Measurements from ENCODE around the gene B4GALT5.

Gene B4GALT5

DNA sequence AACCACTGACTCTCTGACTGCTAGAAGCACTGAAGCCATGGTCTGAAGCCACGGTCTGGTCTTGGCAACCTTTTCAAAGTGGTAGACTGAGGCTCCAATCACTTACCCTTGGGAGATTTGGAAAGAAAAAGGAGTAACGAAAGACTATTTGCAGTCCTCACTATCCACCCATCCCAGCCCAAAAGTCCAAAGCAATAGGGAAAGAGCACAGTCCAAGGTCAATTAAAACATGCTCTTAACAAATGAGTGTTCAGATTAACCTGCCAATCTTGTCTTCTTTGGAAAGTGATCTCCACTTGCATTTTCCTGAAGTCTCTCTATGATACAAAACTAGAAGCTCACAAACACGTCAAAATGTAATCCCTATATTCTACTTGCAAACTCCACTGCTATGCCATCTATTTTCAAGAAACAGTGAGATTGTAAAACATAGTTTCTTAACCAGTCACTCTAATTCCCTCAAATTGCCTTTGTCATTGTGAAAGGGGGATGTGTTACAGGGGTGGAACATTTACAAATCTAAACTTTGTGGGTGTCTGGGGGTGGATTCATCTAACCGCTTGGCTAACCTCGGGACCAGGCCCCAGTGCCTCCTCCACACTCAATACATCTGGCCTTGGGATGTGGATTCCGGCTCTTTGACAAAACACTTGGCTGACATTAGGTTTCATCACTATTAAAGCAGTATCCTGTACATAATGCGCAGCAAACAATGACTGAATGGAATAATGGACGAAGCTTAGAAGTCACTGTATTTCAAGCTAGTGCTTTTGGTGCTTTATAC, 56.4 kb downstream of the B4GALT5 start:
- TF ChIP-seq, protein P1, sequence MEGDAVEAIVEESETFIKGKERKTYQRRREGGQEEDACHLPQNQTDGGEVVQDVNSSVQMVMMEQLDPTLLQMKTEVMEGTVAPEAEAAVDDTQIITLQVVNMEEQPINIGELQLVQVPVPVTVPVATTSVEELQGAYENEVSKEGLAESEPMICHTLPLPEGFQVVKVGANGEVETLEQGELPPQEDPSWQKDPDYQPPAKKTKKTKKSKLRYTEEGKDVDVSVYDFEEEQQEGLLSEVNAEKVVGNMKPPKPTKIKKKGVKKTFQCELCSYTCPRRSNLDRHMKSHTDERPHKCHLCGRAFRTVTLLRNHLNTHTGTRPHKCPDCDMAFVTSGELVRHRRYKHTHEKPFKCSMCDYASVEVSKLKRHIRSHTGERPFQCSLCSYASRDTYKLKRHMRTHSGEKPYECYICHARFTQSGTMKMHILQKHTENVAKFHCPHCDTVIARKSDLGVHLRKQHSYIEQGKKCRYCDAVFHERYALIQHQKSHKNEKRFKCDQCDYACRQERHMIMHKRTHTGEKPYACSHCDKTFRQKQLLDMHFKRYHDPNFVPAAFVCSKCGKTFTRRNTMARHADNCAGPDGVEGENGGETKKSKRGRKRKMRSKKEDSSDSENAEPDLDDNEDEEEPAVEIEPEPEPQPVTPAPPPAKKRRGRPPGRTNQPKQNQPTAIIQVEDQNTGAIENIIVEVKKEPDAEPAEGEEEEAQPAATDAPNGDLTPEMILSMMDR (conservative IDR thresholded peaks at IDR 0.05), result no peak
- no peak overlapping the region for H3K27ac ChIP-seq

DNA sequence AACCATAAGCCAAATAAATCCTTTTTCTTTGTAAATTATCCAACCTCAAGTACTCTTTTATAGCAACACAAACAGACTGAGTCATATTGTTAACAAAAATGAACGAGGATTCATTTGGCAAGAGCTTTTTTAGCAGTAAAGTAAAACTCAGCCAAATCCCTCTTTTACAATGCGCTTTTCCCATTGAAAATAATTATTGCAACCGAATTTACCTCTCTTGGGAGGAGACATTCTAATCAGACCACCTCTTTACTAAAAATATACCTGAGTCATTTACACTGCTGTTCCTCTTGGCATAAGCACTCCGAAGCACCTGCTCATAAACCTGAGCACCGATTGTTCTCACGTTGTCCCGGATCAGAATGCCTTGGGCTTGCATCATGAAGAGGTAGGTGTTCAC, 57.4 kb downstream of the B4GALT5 start:
- TF ChIP-seq, protein P1 (conservative IDR thresholded peaks at IDR 0.05), result no peak
- H3K27ac ChIP-seq, result no peak overlapping the region

DNA sequence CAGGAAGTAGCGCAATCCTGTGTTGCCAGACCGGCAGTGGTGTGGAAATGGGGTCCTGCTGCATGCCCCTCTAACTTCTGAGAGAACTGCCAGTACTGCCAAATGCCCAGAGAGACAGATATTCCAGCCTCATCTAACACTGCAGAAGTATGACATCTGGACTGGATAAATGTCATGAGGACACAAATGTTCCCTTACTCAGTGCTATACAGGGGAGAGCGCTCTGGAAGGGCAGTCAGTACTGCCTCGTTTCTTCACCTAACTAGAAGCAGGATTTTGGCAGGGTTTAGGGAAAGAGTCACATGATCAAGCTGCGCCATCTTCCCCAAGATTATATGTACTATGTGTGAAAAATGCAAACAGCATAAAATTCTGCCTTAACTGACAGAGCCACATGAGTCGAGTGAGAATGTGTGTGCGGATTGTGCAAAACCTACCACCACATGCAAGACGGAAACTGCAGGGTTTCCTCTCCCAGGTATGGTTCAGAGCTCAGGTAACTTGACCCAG, 59.7 kb downstream of the B4GALT5 start:
- H3K27ac ChIP-seq, result no peak overlapping the region
- TF ChIP-seq, protein P1 (conservative IDR thresholded peaks at IDR 0.05), result no peak

DNA sequence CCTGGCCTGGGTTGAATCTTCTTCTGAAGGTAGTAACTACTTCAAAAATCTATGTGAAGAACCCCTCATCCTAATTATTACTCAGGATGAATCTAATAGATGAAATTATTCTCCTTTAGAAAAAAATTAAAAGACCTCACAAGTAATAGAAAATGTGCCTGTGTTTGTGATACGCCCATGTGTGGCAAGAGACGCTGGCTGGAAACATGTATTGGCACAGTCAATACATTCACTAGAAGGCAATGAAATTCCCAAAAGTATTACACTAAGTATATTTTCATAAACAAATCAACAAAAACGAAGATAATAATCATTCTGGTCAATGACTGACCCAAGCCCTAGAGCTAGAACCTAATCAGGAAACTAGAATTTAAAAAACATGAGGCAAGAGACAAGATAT, 64.0 kb downstream of the B4GALT5 start:
- no peak overlapping the region for H3K27ac ChIP-seq
- TF ChIP-seq, protein P1 (conservative IDR thresholded peaks at IDR 0.05), result no peak

DNA sequence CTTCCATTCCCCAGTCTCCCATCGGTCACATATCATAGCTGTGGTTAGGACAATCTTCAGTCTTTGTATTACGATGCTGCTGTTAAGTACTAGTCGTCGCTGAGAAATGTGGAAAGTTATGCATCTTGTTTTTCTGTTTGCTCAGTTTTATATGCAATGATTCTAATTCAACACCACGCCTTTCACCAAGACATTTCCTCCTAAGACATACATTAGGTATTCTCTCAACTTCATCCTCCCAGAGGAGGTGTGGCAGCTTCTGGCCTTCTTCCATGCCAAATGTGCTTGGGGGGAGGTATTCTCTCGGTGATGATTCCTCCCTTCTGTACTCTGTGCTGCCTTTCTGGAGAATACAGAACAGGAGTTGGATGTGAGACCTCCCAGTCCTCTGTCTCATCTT, 66.1 kb downstream of the B4GALT5 start:
- TF ChIP-seq, protein P1 (conservative IDR thresholded peaks at IDR 0.05), result no peak
- no peak overlapping the region for H3K27ac ChIP-seq

DNA sequence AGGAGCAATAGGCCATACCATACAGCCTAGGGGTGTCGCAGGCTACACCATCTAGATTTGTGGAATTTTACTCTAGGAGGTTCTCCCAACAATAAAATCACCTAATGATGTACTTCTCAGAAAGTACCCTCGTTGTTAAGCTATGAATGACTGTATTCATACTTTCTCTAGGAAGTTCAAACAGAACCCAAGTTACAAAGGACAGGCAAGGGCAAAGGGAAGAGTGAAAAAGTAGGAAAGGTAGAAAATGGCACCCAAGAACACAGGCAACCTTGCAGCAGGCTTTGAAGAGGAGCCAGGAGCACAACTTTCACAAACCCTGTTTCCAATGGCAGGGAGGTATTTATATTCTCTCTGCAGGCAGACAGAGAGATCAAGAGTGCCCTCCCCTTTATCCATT, 67.2 kb downstream of the B4GALT5 start:
- TF ChIP-seq, protein P1 (conservative IDR thresholded peaks at IDR 0.05), result no peak
- no peak overlapping the region for H3K27ac ChIP-seq

DNA sequence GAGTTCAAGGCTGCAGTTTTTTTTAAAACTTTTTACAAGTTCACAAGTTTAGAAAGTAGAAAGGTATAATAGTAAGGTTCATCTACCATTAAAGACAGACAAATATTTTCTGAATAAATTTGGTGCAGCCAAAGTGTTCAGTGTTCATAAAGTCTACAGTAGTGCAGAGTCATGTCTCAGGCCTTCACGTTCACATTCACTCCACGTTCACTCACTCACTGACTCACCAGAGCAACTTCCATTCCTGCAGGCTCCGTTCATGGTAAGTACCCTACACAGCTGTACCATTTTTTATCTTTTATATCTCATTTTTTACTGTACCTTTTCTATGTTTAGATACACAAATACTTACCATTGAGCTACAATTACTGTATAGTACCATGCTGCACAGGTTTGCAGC, 67.6 kb downstream of the B4GALT5 start:
- no peak overlapping the region for H3K27ac ChIP-seq
- TF ChIP-seq, protein P1 (conservative IDR thresholded peaks at IDR 0.05), result no peak

Measured in VCaP (cell line).